GM12892 (cell line): ENCODE results near the gene ZSWIM6.

Source experiments
- DNase-seq: peaks from one replicate; pipeline ENCODE4 v3.0.0; 2011; ENCODE audit not compliant: insufficient read length
- FAIRE-seq: peaks from 2 replicates; lab custom pipeline; 2011; peaks lifted over from hg19 to GRCh38; lab: Jason Lieb, UNC
- POLR2A ChIP-seq: IDR thresholded peaks from 2 replicates; pipeline ENCODE4 v1.6.1; 2011; ENCODE audit warnings: low read depth, low read length, control low read depth
- POLR2AphosphoS5 ChIP-seq: IDR thresholded peaks from 2 replicates; pipeline ENCODE4 v1.6.1; 2011; ENCODE audit warnings: low read depth, low read length, control low read depth
- TAF1 ChIP-seq: IDR thresholded peaks from 2 replicates; pipeline ENCODE4 v1.6.1; 2011; ENCODE audit warnings: low read depth, mild to moderate bottlenecking, control low read depth, low read length, borderline replicate concordance

The ZSWIM6 gene

DNA sequence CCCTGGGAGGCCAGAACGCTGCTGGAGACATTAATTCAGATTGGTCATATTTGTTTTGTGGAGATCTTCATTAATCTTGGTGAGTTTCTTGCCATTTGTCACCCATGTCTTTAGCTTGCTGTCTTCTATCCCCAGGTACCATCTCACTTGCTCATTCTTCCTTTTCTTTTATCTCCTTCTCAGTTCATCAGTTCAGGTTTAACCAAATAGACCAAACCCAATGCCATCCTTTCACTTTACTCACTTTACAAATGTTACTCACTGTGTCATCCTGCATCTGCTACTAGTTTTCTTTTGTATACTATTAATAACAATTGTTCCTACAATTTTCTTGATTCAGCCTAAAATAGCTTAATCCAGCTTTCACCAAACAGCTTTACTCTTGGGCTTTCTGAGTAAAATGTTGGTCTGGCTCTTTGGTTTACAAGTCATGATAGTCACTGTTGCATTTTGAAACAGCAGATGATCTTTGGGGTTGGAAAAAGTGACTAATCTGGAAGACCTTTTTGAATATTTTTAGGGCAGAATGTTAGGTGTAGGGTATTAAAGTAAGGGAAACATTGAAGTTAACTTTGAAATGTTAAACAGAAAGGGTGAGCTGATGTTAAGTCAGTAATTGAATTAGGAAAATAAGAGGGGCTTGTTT lies 246.9 kb downstream of the ZSWIM6 start:
- FAIRE-seq, result no peak

DNA sequence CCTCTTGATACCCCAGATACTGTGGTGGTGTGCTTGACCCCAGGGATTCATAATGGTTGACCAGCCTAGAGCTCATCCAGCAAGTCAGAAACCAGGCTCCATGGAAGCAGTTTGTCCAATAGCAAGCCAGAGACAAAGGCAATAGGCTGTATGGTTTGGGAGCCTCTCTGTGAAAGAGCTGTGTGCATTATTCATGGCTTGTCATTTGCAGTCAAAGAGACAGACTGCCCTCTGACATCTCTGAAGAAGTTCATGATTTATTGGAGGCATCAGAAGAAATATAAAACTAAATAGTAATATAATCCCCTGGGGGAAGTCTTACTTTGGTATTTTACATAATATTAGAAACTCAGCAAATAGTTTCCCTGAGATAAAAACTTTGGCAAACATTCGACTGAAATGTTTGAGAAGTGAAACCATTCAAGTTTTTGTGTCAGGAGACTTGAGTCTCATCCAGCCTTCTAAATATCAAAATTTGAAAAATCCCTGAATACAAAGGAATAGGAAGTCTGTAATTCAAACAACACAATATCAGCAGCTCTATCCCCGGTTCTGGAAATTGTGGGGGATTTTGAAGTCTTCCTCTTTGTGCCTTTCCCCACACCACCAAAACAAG lies 250.3 kb downstream of the ZSWIM6 start:
- FAIRE-seq, result no peak
- TF ChIP-seq POLR2AphosphoS5 (no peak), TAF1 (no peak), POLR2A (no peak)

More for the DNA sequence above, 246.9 kb downstream of the ZSWIM6 start:
- TF ChIP-seq POLR2A, result no peak
- no peak for TF ChIP-seq TAF1
- TF ChIP-seq POLR2AphosphoS5, result no peak
- DNase-seq, result no peak

DNA sequence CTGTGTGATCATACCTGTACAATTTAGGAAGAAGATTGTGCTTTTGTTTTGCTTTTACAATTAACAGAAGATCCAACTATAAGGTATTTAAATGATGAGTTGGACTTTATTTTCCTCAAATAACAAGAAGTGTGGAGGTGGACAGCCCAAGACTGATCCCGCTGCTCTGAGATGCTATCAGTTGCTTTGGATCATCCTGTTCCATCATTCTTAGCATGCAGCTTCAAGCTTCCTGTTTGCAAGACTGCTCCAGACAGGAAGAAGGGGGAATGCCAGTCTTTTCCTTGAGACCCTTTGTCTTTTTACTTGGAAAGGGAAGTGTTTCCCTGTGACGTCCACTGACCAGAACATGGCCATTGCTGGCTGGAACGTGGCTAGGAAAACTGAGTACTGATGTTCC lies 250.8 kb downstream of the ZSWIM6 start:
- DNase-seq (no peak), FAIRE-seq (no peak)
- TF ChIP-seq POLR2AphosphoS5 (no peak), TAF1 (no peak), POLR2A (no peak)

More for the DNA sequence above, 250.3 kb downstream of the ZSWIM6 start:
- DNase-seq, result no peak

DNA sequence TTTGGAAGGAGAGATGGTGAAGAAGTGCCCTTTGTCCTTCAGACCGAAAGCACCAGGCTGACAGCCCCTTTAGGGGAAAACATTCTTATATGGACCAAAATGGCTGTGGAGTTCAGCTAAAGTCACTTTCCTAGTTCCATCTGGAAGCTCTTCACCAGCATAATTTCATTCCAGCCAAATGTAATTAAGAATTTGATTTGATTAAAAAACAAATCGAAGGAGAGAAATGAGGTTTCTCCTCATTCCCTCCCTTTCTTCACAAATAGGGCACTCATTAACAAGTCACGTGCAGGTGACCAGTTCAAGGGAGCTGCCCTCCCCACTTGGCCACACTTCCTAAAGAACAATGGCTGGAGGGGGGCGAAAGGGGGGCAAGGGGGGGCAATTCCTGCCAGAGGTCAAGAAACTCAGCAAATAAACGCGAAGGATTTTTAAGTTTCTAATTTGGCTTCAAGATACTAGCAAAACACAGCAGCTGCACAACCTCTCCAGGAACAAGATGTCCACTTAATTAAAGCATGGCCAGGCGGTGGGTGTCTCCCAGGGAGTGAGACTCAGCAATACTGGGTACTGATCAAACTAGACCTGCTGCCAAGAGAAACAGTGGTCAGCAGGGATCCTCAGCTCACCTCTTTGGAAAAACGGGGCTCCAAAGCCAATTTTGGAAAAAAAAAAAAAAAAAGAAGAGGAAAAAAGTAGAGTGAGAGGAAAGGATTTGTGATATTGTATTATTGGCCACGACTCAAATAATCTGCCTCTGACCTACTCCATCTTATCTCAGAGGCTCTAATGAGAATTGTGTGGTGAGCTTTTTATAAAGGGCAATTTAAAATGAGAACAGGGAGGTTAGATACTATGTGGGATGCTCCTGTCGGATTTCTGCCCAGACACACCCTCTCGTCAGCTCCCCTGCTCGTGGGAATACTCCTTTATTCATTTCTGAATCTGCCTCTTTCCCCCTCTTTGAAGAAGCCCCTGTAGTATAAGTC lies 254.3 kb downstream of the ZSWIM6 start:
- no peak for TF ChIP-seq POLR2A
- no peak for TF ChIP-seq POLR2AphosphoS5
- no peak for TF ChIP-seq TAF1
- no peak for FAIRE-seq
- no peak for DNase-seq

DNA sequence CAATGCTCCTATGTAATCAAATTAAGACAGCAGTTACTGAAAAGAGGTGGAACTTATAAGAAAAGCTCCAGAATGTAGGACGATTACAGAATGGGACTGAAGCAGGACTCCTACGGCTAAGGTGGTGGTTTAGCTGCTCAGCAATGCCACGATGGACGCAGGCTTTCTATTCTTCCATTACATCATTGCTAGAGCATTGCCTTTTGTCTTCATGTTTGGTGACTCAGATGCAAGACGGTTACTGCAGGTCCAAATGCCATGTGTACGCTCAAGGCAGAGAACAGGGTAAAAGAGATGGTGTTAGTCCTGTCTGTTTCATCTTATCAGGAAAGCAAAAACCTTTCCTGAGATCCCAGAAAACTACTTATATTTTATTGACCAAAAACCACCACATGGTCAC lies 255.1 kb downstream of the ZSWIM6 start:
- DNase-seq (no peak), FAIRE-seq (no peak)
- TF ChIP-seq POLR2AphosphoS5 (no peak), POLR2A (no peak), TAF1 (no peak)

DNA sequence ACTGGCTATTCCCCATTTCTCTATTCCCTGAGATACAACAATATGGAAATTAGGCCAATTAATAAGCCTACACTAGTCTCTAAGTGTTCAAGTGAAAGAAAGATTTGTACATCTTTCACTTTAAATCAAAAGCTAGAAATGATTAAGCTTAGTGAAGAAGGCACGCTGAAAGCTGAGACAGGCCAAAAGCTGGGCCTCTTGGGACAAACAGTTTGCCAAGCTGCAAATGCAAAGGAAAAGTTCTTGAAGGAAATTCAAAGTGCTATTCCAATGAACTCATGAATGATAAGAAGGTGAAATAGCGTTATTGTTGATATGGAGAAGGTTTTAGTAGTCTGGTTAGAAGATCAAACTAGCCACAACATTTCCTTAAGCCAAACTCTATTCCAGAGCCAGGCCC lies 256.2 kb downstream of the ZSWIM6 start:
- no peak for TF ChIP-seq TAF1
- TF ChIP-seq POLR2AphosphoS5, result no peak
- no peak for TF ChIP-seq POLR2A
- DNase-seq, result no peak
- no peak for FAIRE-seq

DNA sequence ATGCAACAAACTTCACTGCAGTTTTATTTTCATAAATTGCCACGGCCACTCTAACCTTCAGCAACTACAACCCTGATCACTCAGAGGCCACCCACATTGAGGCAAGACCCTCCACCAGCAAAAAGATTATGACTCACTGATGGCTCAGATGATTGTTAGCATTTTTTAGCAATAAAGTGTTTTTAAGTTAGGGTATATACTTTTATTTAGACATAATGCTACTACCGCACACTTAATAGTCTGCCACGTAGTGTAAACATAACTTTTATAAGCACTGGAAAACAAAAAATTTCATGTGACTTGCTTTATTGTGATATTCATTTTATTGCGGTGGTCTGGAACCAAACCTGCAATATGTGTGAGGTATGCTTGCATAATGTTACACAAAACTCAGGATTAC lies 257.9 kb downstream of the ZSWIM6 start:
- no peak for DNase-seq
- TF ChIP-seq POLR2AphosphoS5 (no peak), POLR2A (no peak), TAF1 (no peak)
- FAIRE-seq, result no peak

DNA sequence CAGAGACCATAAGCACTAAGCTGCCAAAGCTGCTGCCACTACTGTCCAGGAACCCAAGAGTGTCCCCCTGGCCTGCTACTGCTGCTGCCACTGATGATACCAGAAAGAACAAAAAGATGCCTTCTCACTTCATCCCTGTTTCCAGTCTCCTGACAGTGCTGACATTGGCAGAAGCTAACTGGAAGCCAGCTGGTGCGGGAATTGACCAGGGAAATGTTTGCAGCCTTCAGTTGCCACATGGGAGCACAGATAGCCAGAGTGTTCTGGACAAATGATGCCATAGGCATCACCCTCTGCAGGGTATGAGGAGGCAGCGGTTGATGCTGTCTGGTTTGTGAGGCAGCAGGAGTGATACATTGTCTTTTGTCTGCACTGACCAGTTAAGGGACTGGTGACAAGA lies 258.4 kb downstream of the ZSWIM6 start:
- FAIRE-seq, result no peak

DNA sequence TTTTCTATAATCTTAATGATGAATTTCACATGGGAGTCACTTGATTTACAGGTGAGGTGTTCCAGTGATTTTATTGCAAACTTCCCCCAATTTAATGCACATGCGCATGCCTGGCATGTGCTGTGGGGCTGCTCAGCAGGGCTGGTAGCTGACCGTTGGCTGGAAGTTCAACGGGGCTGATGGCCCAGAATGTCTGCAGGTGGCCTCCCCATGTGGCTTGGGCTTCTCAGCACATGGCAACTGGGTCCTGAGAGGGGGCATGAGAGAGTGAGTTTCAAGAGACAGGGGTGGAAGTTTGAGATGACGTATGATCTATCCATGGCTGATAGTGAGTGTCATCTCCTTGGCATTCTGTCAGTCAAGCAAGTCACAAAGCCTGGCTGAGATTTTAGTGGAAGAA lies 259.8 kb downstream of the ZSWIM6 start:
- no peak for TF ChIP-seq TAF1
- TF ChIP-seq POLR2AphosphoS5, result no peak
- no peak for TF ChIP-seq POLR2A
- DNase-seq (no peak), FAIRE-seq (no peak)

More for the DNA sequence above, 258.4 kb downstream of the ZSWIM6 start:
- no peak for TF ChIP-seq POLR2AphosphoS5
- TF ChIP-seq TAF1, result no peak
- TF ChIP-seq POLR2A, result no peak
- DNase-seq, result no peak

DNA sequence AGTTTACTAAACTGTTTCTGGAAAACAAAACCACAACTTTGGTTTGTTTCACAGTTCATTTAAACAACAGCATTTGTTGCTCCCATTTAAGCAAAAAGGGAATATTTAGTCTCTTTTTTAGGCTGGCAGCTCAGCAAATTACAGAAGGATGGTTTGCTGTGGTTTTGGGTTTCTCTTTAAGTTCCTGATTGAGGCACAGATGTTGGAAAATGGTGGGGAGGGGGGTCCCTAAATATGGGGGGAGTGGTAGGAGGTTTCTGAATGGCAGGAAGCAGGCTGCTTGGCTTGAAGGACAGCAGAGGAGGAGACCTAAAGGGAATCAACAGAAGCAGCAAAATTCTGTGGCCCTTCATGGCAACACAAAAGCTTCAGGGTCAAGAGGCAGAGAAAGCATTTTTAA lies 263.4 kb downstream of the ZSWIM6 start:
- FAIRE-seq (no peak), DNase-seq (no peak)
- no peak for TF ChIP-seq POLR2AphosphoS5
- no peak for TF ChIP-seq POLR2A
- TF ChIP-seq TAF1, result no peak
